Karpas-422 (cell line): ENCODE data around the gene EBF4. TPM values are rescaled to one million over a fixed set of nuclear protein-coding genes. Genes with fewer than 3 reads are reported as not detected.
A peak's percentile ranks its signal among the peaks of the same experiment; 100 is the strongest.

Experiments
- DNase-seq: peaks from one replicate; pipeline ENCODE4 v3.0.0-alpha.2; 2015
- H2AFZ ChIP-seq: fragments of 200-600 bp; sonication (generic); 2 replicates; pipeline ENCODE4 v1.6.1; 2014; ENCODE audit warnings: antibody characterized with exemption, low read length, mixed read lengths
- H3K27ac ChIP-seq: fragments of 200-600 bp; sonication (generic); 2 replicates; pipeline ENCODE4 v1.5.1; 2014; ENCODE audit warnings: mild to moderate bottlenecking, low read length, moderate library complexity
- H3K27me3 ChIP-seq: fragments of 200-600 bp; sonication (generic); 2 replicates; pipeline ENCODE4 v1.6.1; 2014; ENCODE audit warnings: low read length, mixed read lengths
- H3K36me3 ChIP-seq: fragments of 200-600 bp; sonication (generic); 2 replicates; pipeline ENCODE4 v1.6.1; 2014; ENCODE audit warnings: low read length, mixed read lengths; ENCODE audit not compliant: insufficient read depth
- H3K4me1 ChIP-seq: fragments of 200-600 bp; sonication (generic); 2 replicates; pipeline ENCODE4 v1.6.1; 2014; ENCODE audit warnings: mild to moderate bottlenecking, low read length, mixed read lengths
- H3K4me2 ChIP-seq: fragments of 200-600 bp; sonication (generic); 2 replicates; pipeline ENCODE4 v1.6.1; 2014; ENCODE audit warnings: low read length, low read depth, mild to moderate bottlenecking; ENCODE audit not compliant: poor library complexity, severe bottlenecking
- H3K4me3 ChIP-seq: fragments of 200-600 bp; sonication (generic); 2 replicates; pipeline ENCODE4 v1.5.1; 2014; ENCODE audit warnings: mild to moderate bottlenecking, antibody characterized with exemption, low read length, mixed read lengths
- H3K79me2 ChIP-seq: fragments of 200-600 bp; sonication (generic); 2 replicates; pipeline ENCODE4 v1.6.1; 2014; ENCODE audit warnings: mild to moderate bottlenecking, low read length, mixed read lengths
- H3K9ac ChIP-seq: fragments of 200-600 bp; sonication (generic); 2 replicates; pipeline ENCODE4 v1.6.0; 2014; ENCODE audit warnings: low read length
- H3K9me2 ChIP-seq: fragments of 200-600 bp; sonication (generic), shearing (Covaris generic); replicated peaks from 2 replicates; pipeline ENCODE4 v1.6.0; 2014; ENCODE audit warnings: mild to moderate bottlenecking, low read length, moderate library complexity; ENCODE audit not compliant: insufficient read depth
- H3K9me3 ChIP-seq: fragments of 300-700, 200-600 bp; sonication (generic); 2 replicates; pipeline ENCODE4 v1.6.1; 2014; ENCODE audit warnings: low read length, mixed read lengths
- H4K20me1 ChIP-seq: fragments of 200-600 bp; sonication (generic); 2 replicates; pipeline ENCODE4 v1.6.1; 2014; ENCODE audit warnings: mild to moderate bottlenecking, antibody characterized with exemption, low read length, low read depth; ENCODE audit not compliant: insufficient read depth
- total RNA-seq: library from RNA; depleted of rRNA; stranded (reverse); fragments of >200 nt; shearing (Covaris generic); gene quantifications from 2 replicates; pipeline ENCODE4 v1.2.3, GENCODE V29; 2014; ENCODE audit warnings: low replicate concordance

EBF4 gene
- total RNA-seq, 1 experiment from 2014 or later = 6.5 TPM

GRCh38 chr20:2745936-2746635 lies 53.5 kb downstream of the EBF4 start:
- H3K27me3 ChIP-seq = no peaks in the 10 kb centered on the region
- H3K9me2 ChIP-seq = no peaks in the 10 kb centered on the region
- no peaks in the 10 kb centered on the region for H3K79me2 ChIP-seq
- H3K9me3 ChIP-seq = no peaks in the 10 kb centered on the region
- no peak overlapping the region for H2AFZ ChIP-seq
- H3K9ac ChIP-seq = peak overlapping the region; percentile 63
- no peaks in the 10 kb centered on the region for H3K36me3 ChIP-seq
- DNase-seq = peak; percentile 65
- peak overlapping the region; percentile 45 for H3K4me3 ChIP-seq
- H3K27ac ChIP-seq = peak overlapping the region; percentile 95
- H3K4me2 ChIP-seq = peak overlapping the region; percentile 67
- H4K20me1 ChIP-seq = no peaks in the 10 kb centered on the region
- H3K4me1 ChIP-seq = peaks cover 100% of the 10 kb centered on the region

- H2AFZ ChIP-seq = no peak overlapping the region
- DNase-seq = peak; percentile 91
- peak overlapping the region; percentile 67 for H3K4me2 ChIP-seq
- H3K9ac ChIP-seq = peak overlapping the region; percentile 63
- H3K4me3 ChIP-seq = peak overlapping the region; percentile 45
- peak overlapping the region; percentile 95 for H3K27ac ChIP-seq
- H4K20me1 ChIP-seq = no peaks in the 10 kb centered on the region
- H3K9me2 ChIP-seq = no peaks in the 10 kb centered on the region
- no peaks in the 10 kb centered on the region for H3K27me3 ChIP-seq
- H3K79me2 ChIP-seq = no peaks in the 10 kb centered on the region
- peaks cover 100% of the 10 kb centered on the region for H3K4me1 ChIP-seq
- no peaks in the 10 kb centered on the region for H3K36me3 ChIP-seq
- no peaks in the 10 kb centered on the region for H3K9me3 ChIP-seq
Measured at GRCh38 chr20:2746636-2747265, 54.2 kb downstream of the EBF4 start.

- Histone ChIP-seq H4K20me1 (no peaks in the 10 kb centered on the region), H3K9me3 (no peaks in the 10 kb centered on the region), H3K4me1 (peaks cover 97% of the 10 kb centered on the region), H2AFZ (peak overlapping the region; percentile 23; the same call in 1 of the 2 replicates), H3K4me2 (peak overlapping the region; percentile 67), H3K79me2 (no peaks in the 10 kb centered on the region), H3K27me3 (no peaks in the 10 kb centered on the region), H3K36me3 (no peaks in the 10 kb centered on the region), H3K9ac (peak overlapping the region; percentile 63), H3K27ac (peak overlapping the region; percentile 95), H3K9me2 (no peaks in the 10 kb centered on the region), H3K4me3 (peak overlapping the region; percentile 28; the same call in 1 of the 2 replicates)
- DNase-seq = peak; percentile 72
Measured at GRCh38 chr20:2747676-2748235, 55.2 kb downstream of the EBF4 start.

GRCh38 chr20:2748551-2749342 lies 56.2 kb downstream of the EBF4 start:
- no peaks in the 10 kb centered on the region for H3K79me2 ChIP-seq
- H3K9ac ChIP-seq = peak overlapping the region; percentile 73
- no peaks in the 10 kb centered on the region for H3K9me3 ChIP-seq
- H2AFZ ChIP-seq = no peak overlapping the region
- H3K27me3 ChIP-seq = no peaks in the 10 kb centered on the region
- H3K4me1 ChIP-seq = peaks cover 94% of the 10 kb centered on the region
- H3K9me2 ChIP-seq = no peaks in the 10 kb centered on the region
- DNase-seq = peak; percentile 98
- H4K20me1 ChIP-seq = no peaks in the 10 kb centered on the region
- H3K27ac ChIP-seq = peak overlapping the region; percentile 95
- no peaks in the 10 kb centered on the region for H3K36me3 ChIP-seq
- H3K4me3 ChIP-seq = peak overlapping the region; percentile 46; the same call in 1 of the 2 replicates
- H3K4me2 ChIP-seq = peak overlapping the region; percentile 67

- Histone ChIP-seq H3K9ac (peak overlapping the region; percentile 73), H3K79me2 (no peaks in the 10 kb centered on the region), H3K36me3 (no peaks in the 10 kb centered on the region), H3K27me3 (no peaks in the 10 kb centered on the region), H4K20me1 (no peaks in the 10 kb centered on the region), H3K4me2 (peak overlapping the region; percentile 67), H3K4me3 (peak overlapping the region; percentile 46; the same call in 1 of the 2 replicates), H3K4me1 (peaks cover 87% of the 10 kb centered on the region), H3K27ac (peak overlapping the region; percentile 95), H3K9me3 (no peaks in the 10 kb centered on the region), H2AFZ (no peak overlapping the region), H3K9me2 (no peaks in the 10 kb centered on the region)
- DNase-seq = no peak
Measured at GRCh38 chr20:2749343-2749950, 56.9 kb downstream of the EBF4 start.

- no peaks in the 10 kb centered on the region for H3K9me3 ChIP-seq
- H3K36me3 ChIP-seq = no peaks in the 10 kb centered on the region
- H3K9ac ChIP-seq = peak overlapping the region; percentile 80; the same call in 1 of the 2 replicates
- H3K27ac ChIP-seq = peak overlapping the region; percentile 95
- no peaks in the 10 kb centered on the region for H3K9me2 ChIP-seq
- H4K20me1 ChIP-seq = no peaks in the 10 kb centered on the region
- H3K4me1 ChIP-seq = peaks cover 81% of the 10 kb centered on the region
- no peaks in the 10 kb centered on the region for H3K27me3 ChIP-seq
- H2AFZ ChIP-seq = no peak overlapping the region; the same call in 1 of the 2 replicates
- 0 out of 2 replicates have a peak overlapping the region, but pooled peaks have one; percentile 52 for H3K4me3 ChIP-seq
- no peak for DNase-seq
- H3K79me2 ChIP-seq = no peaks in the 10 kb centered on the region
- peak overlapping the region; percentile 76 for H3K4me2 ChIP-seq
Measured at GRCh38 chr20:2749951-2750490, 57.4 kb downstream of the EBF4 start.

GRCh38 chr20:2750491-2751251 lies 58.1 kb downstream of the EBF4 start:
- DNase-seq = peak; percentile 89
- H2AFZ ChIP-seq = peak overlapping the region; percentile 65; the same call in 1 of the 2 replicates

More at GRCh38 chr20:2750491-2751251, 58.1 kb downstream of the EBF4 start:
- peaks cover 75% of the 10 kb centered on the region for H3K4me1 ChIP-seq
- no peaks in the 10 kb centered on the region for H3K79me2 ChIP-seq
- H3K9ac ChIP-seq = peak overlapping the region; percentile 80
- peak overlapping the region; percentile 95 for H3K27ac ChIP-seq
- H3K9me2 ChIP-seq = no peaks in the 10 kb centered on the region
- no peaks in the 10 kb centered on the region for H3K9me3 ChIP-seq
- no peaks in the 10 kb centered on the region for H4K20me1 ChIP-seq
- H3K4me3 ChIP-seq = peak overlapping the region; percentile 52
- peak overlapping the region; percentile 76 for H3K4me2 ChIP-seq
- H3K27me3 ChIP-seq = no peaks in the 10 kb centered on the region
- H3K36me3 ChIP-seq = no peaks in the 10 kb centered on the region
